CD8-positive, alpha-beta memory T cell (primary cell): ENCODE data around the gene IER5L. TPM values are rescaled to one million over a fixed set of nuclear protein-coding genes. Genes with fewer than 3 reads are reported as not detected.
A peak's percentile ranks its signal among the peaks of the same experiment; 100 is the strongest.

Experiments
- CTCF ChIA-PET: fragments of 350-600 bp; sonication (Branson Sonifier 250); formaldehyde crosslinking; loops from one replicate; lab custom pipeline; 2021; ENCODE audit warnings: antibody characterized with exemption; lab: Charles Lee
- POLR2A ChIA-PET: fragments of 350-600 bp; sonication (Branson Sonifier 250); formaldehyde crosslinking; loops from one replicate; lab custom pipeline; 2021; ENCODE audit warnings: antibody characterized with exemption; lab: Charles Lee
- DNase-seq, 5 donors: peaks; one replicate each; pipeline versions ENCODE4 v3.0.0 to v3.0.0-alpha.2; 2020 to 2022; ENCODE audit warnings: mixed read lengths in 1 of 5
- H3K27ac ChIP-seq: one replicate; pipeline ENCODE4 v1.7.0; 2013; ENCODE audit warnings: low read depth, mild to moderate bottlenecking, low read length, moderate library complexity
- H3K27me3 ChIP-seq: 2 replicates; pipeline ENCODE4 v1.7.0; 2013; ENCODE audit warnings: low read length, mild to moderate bottlenecking; ENCODE audit not compliant: insufficient read depth, poor library complexity, severe bottlenecking
- H3K36me3 ChIP-seq: 2 replicates; pipeline ENCODE4 v1.7.0; 2013; ENCODE audit warnings: mild to moderate bottlenecking, low read length, moderate library complexity; ENCODE audit not compliant: insufficient read depth
- H3K4me1 ChIP-seq: 2 replicates; pipeline ENCODE4 v1.7.0; 2013; ENCODE audit warnings: mild to moderate bottlenecking, low read length, moderate library complexity; ENCODE audit not compliant: insufficient read depth
- H3K4me3 ChIP-seq: 2 replicates; pipeline ENCODE4 v1.7.0; 2013; ENCODE audit warnings: mild to moderate bottlenecking, low read length
- H3K9me3 ChIP-seq: 2 replicates; pipeline ENCODE4 v1.7.0; 2013; ENCODE audit warnings: mild to moderate bottlenecking, low read length
- H3K27ac Mint-ChIP-seq, 8 donors: one replicate each; pipeline ENCODE4 v1.8.0; 2020 to 2021; ENCODE audit warnings: mixed read lengths in 8 of 8, mild to moderate bottlenecking in 6 of 8, inconsistent platforms in 3 of 8, moderate library complexity in 3 of 8
- H3K27me3 Mint-ChIP-seq, 2 donors: one replicate each; pipeline ENCODE4 v1.8.0; 2020 to 2021; ENCODE audit warnings: mixed read lengths in 2 of 2, mild to moderate bottlenecking in 1 of 2, moderate library complexity in 1 of 2
- H3K36me3 Mint-ChIP-seq, 3 donors: one replicate each; pipeline ENCODE4 v1.8.0; 2020 to 2021; ENCODE audit warnings: mixed read lengths in 3 of 3, inconsistent platforms in 1 of 3, mild to moderate bottlenecking in 1 of 3
- H3K4me1 Mint-ChIP-seq, 3 donors: one replicate each; pipeline ENCODE4 v1.8.0; 2020 to 2021; ENCODE audit warnings: mixed read lengths in 3 of 3, inconsistent platforms in 1 of 3, mild to moderate bottlenecking in 1 of 3
- H3K4me3 Mint-ChIP-seq, 7 donors: one replicate each; pipeline ENCODE4 v1.8.0; 2020 to 2021; ENCODE audit warnings: mixed read lengths in 7 of 7, mild to moderate bottlenecking in 6 of 7, moderate library complexity in 4 of 7, inconsistent platforms in 2 of 7
- H3K9me3 Mint-ChIP-seq, 5 donors: one replicate each; pipeline ENCODE4 v1.8.0; 2020 to 2022; ENCODE audit warnings: mixed read lengths in 5 of 5, mild to moderate bottlenecking in 3 of 5, moderate library complexity in 2 of 5, inconsistent platforms in 1 of 5
- polyA plus RNA-seq: library from polyadenylated mRNA; unstranded; fragments of 300-500 nt; fragmentation: Illumina TruSeq; gene quantifications from one replicate; pipeline ENCODE4 v1.2.3, GENCODE V29; 2021
- total RNA-seq, 2 experiments: library from RNA; stranded (reverse); gene quantifications; one replicate each; pipeline ENCODE4 v1.2.3, GENCODE V29; 2021

Gene IER5L
- total and polyA plus RNA-seq, 3 experiments from 2014 or later, result 0.16 to 3.0 (median 2.8) TPM

DNA sequence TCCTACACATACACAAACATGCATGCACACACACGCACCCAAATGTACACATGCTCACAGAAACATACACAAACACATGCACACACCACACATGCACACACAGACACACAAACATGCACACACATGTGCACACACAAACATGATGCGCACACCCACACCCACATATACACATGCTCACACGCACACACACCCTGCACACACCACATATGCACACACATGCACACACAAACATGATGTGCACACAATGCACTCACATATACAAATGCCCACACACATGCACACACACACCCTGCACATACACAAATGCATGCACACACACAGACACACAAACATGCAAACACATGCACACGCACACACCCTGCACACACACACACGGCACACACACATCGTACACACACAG, 7.3 kb upstream of the IER5L start:
- POLR2A ChIA-PET, result no interaction called here
- H3K4me1 ChIP-seq, result no peaks in the 10 kb centered on the region
- H3K4me3 Mint-ChIP-seq, result peak overlapping the region in 1 of 7 donors; percentile 58
- H3K27me3 ChIP-seq, result no peaks in the 10 kb centered on the region
- no peaks in the 10 kb centered on the region for H3K36me3 ChIP-seq
- no peak overlapping the region for H3K4me3 ChIP-seq
- CTCF ChIA-PET, result interaction anchor here (2.0 kb wide), 1 partner anchor 8 kb away, joined by 8 read pairs; the partner anchor contains the start of gene IER5L
- no peak for DNase-seq
- no peaks in the 10 kb centered on the region for H3K9me3 ChIP-seq
- no peak overlapping the region for H3K27ac ChIP-seq
- no peaks in the 10 kb centered on the region for H3K36me3 Mint-ChIP-seq
- H3K4me1 Mint-ChIP-seq, result peaks cover 4 to 10% (median 6%) of the 10 kb centered on the region in 3 donors
- peak overlapping the region in 1 of 8 donors; percentile 5 for H3K27ac Mint-ChIP-seq
- no peaks in the 10 kb centered on the region for H3K27me3 Mint-ChIP-seq
- H3K9me3 Mint-ChIP-seq, result no peaks in the 10 kb centered on the region

DNA sequence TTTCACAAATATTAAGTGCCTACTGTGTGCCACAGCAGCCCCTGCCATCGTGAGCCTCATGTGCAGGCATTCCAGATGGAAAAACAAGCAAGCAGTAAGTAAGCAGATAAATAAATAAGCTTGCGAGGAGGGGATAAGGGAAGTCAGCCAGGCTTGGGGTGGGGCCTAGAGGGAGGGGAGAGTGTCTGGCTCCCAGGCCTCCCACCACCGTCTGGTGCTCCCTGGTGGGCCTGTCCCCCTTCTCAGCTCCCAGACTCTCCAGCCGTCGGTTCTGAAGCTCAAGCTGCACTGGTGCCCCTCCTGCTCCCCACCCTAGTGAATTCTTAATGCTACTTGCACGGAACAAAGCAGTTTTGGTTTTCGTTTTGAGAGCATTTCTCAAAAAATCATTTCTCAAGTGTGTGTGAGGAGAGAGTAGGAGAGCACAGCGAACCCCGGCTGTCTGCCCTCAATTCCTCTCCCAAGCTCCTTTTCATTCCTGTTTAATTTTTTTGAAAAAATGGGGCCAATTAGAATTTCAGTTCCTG, 6.6 kb upstream of the IER5L start:
- H3K9me3 Mint-ChIP-seq, result no peaks in the 10 kb centered on the region
- H3K27me3 ChIP-seq, result no peaks in the 10 kb centered on the region
- H3K9me3 ChIP-seq, result no peaks in the 10 kb centered on the region
- H3K4me3 Mint-ChIP-seq, result no peak overlapping the region
- H3K4me1 Mint-ChIP-seq, result peaks cover 4 to 10% (median 6%) of the 10 kb centered on the region in 3 donors
- H3K36me3 ChIP-seq, result no peaks in the 10 kb centered on the region
- no peaks in the 10 kb centered on the region for H3K27me3 Mint-ChIP-seq
- CTCF ChIA-PET, result interaction anchor here (3.9 kb wide), 1 partner anchor 11 kb away, joined by 17 read pairs; no protein-coding TSS in a partner anchor
- POLR2A ChIA-PET, result no interaction called here
- H3K27ac ChIP-seq, result no peak overlapping the region
- no peaks in the 10 kb centered on the region for H3K4me1 ChIP-seq
- no peak for DNase-seq
- no peaks in the 10 kb centered on the region for H3K36me3 Mint-ChIP-seq
- H3K4me3 ChIP-seq, result no peak overlapping the region
- H3K27ac Mint-ChIP-seq, result peak overlapping the region in 1 of 8 donors; percentile 35

- no peak overlapping the region for H3K27ac Mint-ChIP-seq
- H3K4me1 ChIP-seq, result no peaks in the 10 kb centered on the region
- no peak for DNase-seq
- CTCF ChIA-PET, result interaction anchor here (3.9 kb wide), 1 partner anchor 11 kb away, joined by 17 read pairs; no protein-coding TSS in a partner anchor
- no peaks in the 10 kb centered on the region for H3K9me3 Mint-ChIP-seq
- H3K4me3 Mint-ChIP-seq, result no peak overlapping the region
- H3K9me3 ChIP-seq, result no peaks in the 10 kb centered on the region
- H3K27ac ChIP-seq, result no peak overlapping the region
- no peak overlapping the region for H3K4me3 ChIP-seq
- no peaks in the 10 kb centered on the region for H3K36me3 Mint-ChIP-seq
- POLR2A ChIA-PET, result no interaction called here
- no peaks in the 10 kb centered on the region for H3K27me3 ChIP-seq
- H3K36me3 ChIP-seq, result no peaks in the 10 kb centered on the region
- H3K27me3 Mint-ChIP-seq, result no peaks in the 10 kb centered on the region
- H3K4me1 Mint-ChIP-seq, result peaks cover 4 to 10% (median 6%) of the 10 kb centered on the region in 3 donors
Observed at GRCh38 chr9:129184219-129184524, 6.1 kb upstream of the IER5L start.

DNA sequence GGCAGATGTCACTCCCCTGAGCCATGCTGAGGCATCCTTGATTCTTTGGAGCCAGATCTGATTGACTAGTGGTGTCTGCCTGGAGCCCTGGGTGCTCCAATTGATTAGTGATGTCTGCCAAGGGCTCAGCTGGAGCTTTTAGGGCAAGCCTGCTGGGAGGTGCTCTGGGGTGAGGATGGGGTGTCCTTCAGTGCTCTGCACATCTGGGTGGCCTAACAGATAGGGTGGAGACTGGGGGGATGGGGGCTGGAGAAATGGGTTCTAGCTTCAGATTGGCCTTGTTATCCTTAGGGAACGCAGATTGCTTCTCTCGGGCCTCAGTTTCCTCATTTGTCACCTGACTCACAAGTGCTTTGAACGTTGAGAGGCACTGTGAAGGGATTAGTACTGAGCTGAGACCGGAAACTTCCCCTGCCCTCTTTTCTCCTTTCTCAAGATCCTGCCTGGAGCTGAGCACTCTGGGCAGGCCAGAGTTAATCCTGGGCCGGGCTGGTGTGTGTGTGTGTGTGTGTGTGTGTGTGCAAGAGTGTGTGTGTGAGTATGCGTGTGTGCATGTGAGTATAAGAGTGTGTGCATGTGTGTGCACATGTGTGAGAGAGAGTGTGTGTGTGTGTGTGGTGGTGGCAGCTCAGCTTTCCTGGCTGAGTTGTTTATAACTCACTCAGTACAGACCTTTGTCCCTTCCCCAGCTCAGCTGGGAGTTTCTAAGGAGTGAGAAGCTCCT, 5.6 kb upstream of the IER5L start:
- Histone ChIP-seq H3K27me3 (no peaks in the 10 kb centered on the region), H3K27ac (no peak overlapping the region), H3K9me3 (no peaks in the 10 kb centered on the region), H3K4me3 (no peak overlapping the region), H3K36me3 (no peaks in the 10 kb centered on the region), H3K4me1 (no peaks in the 10 kb centered on the region)
- H3K9me3 Mint-ChIP-seq, result no peaks in the 10 kb centered on the region
- H3K27me3 Mint-ChIP-seq, result no peaks in the 10 kb centered on the region
- no peak for DNase-seq
- POLR2A ChIA-PET, result no interaction called here
- CTCF ChIA-PET, result interaction anchor here (1.5 to 3.9 kb wide), 2 partner anchors 10 kb away, joined by 4 to 17 read pairs; no protein-coding TSS in a partner anchor
- H3K4me1 Mint-ChIP-seq, result peaks cover 4 to 10% (median 9%) of the 10 kb centered on the region in 3 donors
- H3K4me3 Mint-ChIP-seq, result no peak overlapping the region
- H3K27ac Mint-ChIP-seq, result peak overlapping the region in 2 of 8 donors; percentile 88 to 94
- no peaks in the 10 kb centered on the region for H3K36me3 Mint-ChIP-seq

GRCh38 chr9:129182625-129183494, 4.8 kb upstream of the IER5L start:
- ChIA-PET CTCF (interaction anchor here (1.5 to 3.9 kb wide), 2 partner anchors 9 to 11 kb away, joined by 4 to 17 read pairs; no protein-coding TSS in a partner anchor), POLR2A (no interaction called here)
- no peaks in the 10 kb centered on the region for H3K4me1 ChIP-seq
- no peak overlapping the region for H3K27ac ChIP-seq
- Mint-ChIP-seq H3K27ac (no peak overlapping the region), H3K27me3 (no peaks in the 10 kb centered on the region), H3K9me3 (no peaks in the 10 kb centered on the region), H3K36me3 (peaks cover 0 to 2% (median 0%) of the 10 kb centered on the region in 3 donors), H3K4me3 (no peak overlapping the region), H3K4me1 (peaks cover 4 to 12% (median 10%) of the 10 kb centered on the region in 3 donors)
- no peak for DNase-seq
- no peaks in the 10 kb centered on the region for H3K27me3 ChIP-seq
- no peaks in the 10 kb centered on the region for H3K9me3 ChIP-seq
- no peak overlapping the region for H3K4me3 ChIP-seq
- H3K36me3 ChIP-seq, result no peaks in the 10 kb centered on the region

GRCh38 chr9:129182122-129182521, 4.1 kb upstream of the IER5L start:
- no peak overlapping the region for H3K27ac ChIP-seq
- DNase-seq, result no peak
- H3K36me3 ChIP-seq, result no peaks in the 10 kb centered on the region
- H3K27me3 ChIP-seq, result no peaks in the 10 kb centered on the region
- ChIA-PET CTCF (interaction anchor here (3.9 kb wide), 1 partner anchor 9 kb away, joined by 17 read pairs; no protein-coding TSS in a partner anchor), POLR2A (no interaction called here)
- no peak overlapping the region for H3K27ac Mint-ChIP-seq
- no peaks in the 10 kb centered on the region for H3K9me3 Mint-ChIP-seq
- peaks cover 4 to 14% (median 10%) of the 10 kb centered on the region in 3 donors for H3K4me1 Mint-ChIP-seq
- H3K4me1 ChIP-seq, result no peaks in the 10 kb centered on the region
- peaks cover 0 to 4% (median 0%) of the 10 kb centered on the region in 3 donors for H3K36me3 Mint-ChIP-seq
- no peak overlapping the region for H3K4me3 Mint-ChIP-seq
- H3K4me3 ChIP-seq, result no peak overlapping the region
- H3K9me3 ChIP-seq, result no peaks in the 10 kb centered on the region
- H3K27me3 Mint-ChIP-seq, result no peaks in the 10 kb centered on the region

DNA sequence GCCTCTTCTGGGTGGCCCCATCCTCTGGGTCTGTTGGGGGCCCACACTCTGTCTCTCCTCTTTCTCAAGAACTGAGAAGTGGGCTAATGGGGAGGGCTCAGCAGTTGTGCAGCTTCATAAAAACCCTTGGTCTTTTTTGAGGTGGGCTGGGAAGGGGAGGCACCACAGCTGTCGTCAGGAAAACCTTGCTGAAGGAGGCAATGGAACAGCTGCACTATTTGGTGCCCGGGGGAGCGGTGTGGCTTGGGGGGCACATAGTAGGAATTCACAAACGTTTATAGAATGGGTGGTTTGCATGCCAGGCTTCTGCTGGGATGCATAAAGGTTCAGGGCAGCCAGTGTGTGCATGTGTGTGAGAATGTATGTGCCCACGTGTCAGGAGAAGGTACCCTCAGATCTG, 3.2 kb upstream of the IER5L start:
- Histone ChIP-seq H3K36me3 (no peaks in the 10 kb centered on the region), H3K4me1 (no peaks in the 10 kb centered on the region), H3K27ac (no peak overlapping the region), H3K4me3 (no peak overlapping the region), H3K27me3 (no peaks in the 10 kb centered on the region), H3K9me3 (no peaks in the 10 kb centered on the region)
- Mint-ChIP-seq H3K27ac (no peak overlapping the region), H3K4me3 (no peak overlapping the region), H3K27me3 (no peaks in the 10 kb centered on the region), H3K4me1 (peaks cover 4 to 14% (median 9%) of the 10 kb centered on the region in 3 donors), H3K36me3 (peaks cover 0 to 4% (median 0%) of the 10 kb centered on the region in 3 donors), H3K9me3 (no peaks in the 10 kb centered on the region)
- ChIA-PET CTCF (interaction anchor here (3.9 kb wide), 1 partner anchor 8 kb away, joined by 17 read pairs; no protein-coding TSS in a partner anchor), POLR2A (no interaction called here)
- DNase-seq, result no peak
